Stomach (tissue), 9 donors: ENCODE measurements around the gene ARFGAP2. TPM values are rescaled to one million over a fixed set of nuclear protein-coding genes. Genes with fewer than 3 reads are reported as not detected.
"Not testable (repeated sequence)": the region's sequence is repeated elsewhere in the genome, so short reads cannot be mapped to it uniquely, and the experiment has no call there.

Experiments
- DNase-seq, 2 donors: peaks; one replicate each; pipeline versions ENCODE4 v3.0.0 to v3.0.0-alpha.2; 2013 to 2019
- H3K27ac ChIP-seq, 5 donors: fragments of 200-600 bp in 4 of 5; sonication (generic) in 4 of 5; one replicate each; pipeline ENCODE4 v1.5.1; 2013 to 2019; ENCODE audit warnings: mild to moderate bottlenecking in 1 of 5, moderate library complexity in 1 of 5
- H3K27me3 ChIP-seq, 3 donors: fragments of 200-600 bp; sonication (generic); one replicate each; pipeline ENCODE4 v1.5.1; 2017 to 2019; ENCODE audit warnings: mixed run types in 1 of 3
- H3K36me3 ChIP-seq, 4 donors: fragments of 200-600 bp; sonication (generic); 1 replicate in 3 of 4; 2 replicates in 1 of 4; pipeline ENCODE4 v1.5.1; 2016 to 2019
- H3K4me1 ChIP-seq, 4 donors: fragments of 200-600 bp; sonication (generic); one replicate each; pipeline ENCODE4 v1.5.1; 2016 to 2019
- H3K4me3 ChIP-seq, 4 donors: fragments of 200-600 bp; sonication (generic) in 3 of 4; one replicate each; pipeline ENCODE4 v1.5.1; 2016 to 2019; ENCODE audit warnings: mild to moderate bottlenecking in 1 of 4
- H3K9me3 ChIP-seq, 4 donors: fragments of 200-600 bp; sonication (generic); one replicate each; pipeline ENCODE4 v1.5.1; 2016 to 2019
- CTCF ChIP-seq, 7 experiments: fragments of 450-650 bp in 4 of 7; fragments of 200-600 bp in 3 of 7; sonication (generic) in 3 of 7; IDR thresholded peaks; one replicate each; pipeline ENCODE4 v1.5.1; 2016 to 2019; ENCODE audit warnings: antibody characterized with exemption in 7 of 7, control low read depth in 2 of 7, mild to moderate bottlenecking in 1 of 7
- EP300 ChIP-seq: sonication (generic); formaldehyde crosslinking; IDR thresholded peaks from one replicate; pipeline ENCODE4 v1.6.1; 2017; ENCODE audit warnings: antibody characterized with exemption
- POLR2A ChIP-seq, 4 donors: fragments of 450-650 bp; IDR thresholded peaks; one replicate each; pipeline ENCODE4 v1.6.1; 2016; ENCODE audit warnings: antibody characterized with exemption in 4 of 4, control low read depth in 2 of 4, mild to moderate bottlenecking in 1 of 4, moderate library complexity in 1 of 4
- POLR2AphosphoS5 ChIP-seq, 3 donors: sonication (generic); formaldehyde crosslinking; IDR thresholded peaks; one replicate each; pipeline ENCODE4 v1.6.1; 2016; ENCODE audit warnings: antibody characterized with exemption in 3 of 3
- whole genome bisulfite sequencing, 5 donors: extraction: QIAGEN DNeasy Blood & Tissue Kit in 3 of 5; methylation state at CpG; one replicate each; pipeline versions ENCODE4 v1.1.5 to v1.1.7; 2013 to 2018; 5-methylcytosine and 5-hydroxymethylcytosine counted together
- intact Hi-C: fragments of 100-400 bp; cut with DNase I; formaldehyde crosslinking; loops from one replicate; pipeline ENCODE4 v1.15.1; 2023; ENCODE audit warnings: low total_unique reads
- polyA plus RNA-seq, 3 donors: library from polyadenylated mRNA; stranded (reverse); fragments of 200-250 nt; gene quantifications; one replicate each; pipeline ENCODE4 v1.2.3, GENCODE V29; 2013
- total RNA-seq, 5 donors: library from RNA; depleted of rRNA; stranded (reverse); fragments of >200 nt; gene quantifications; one replicate each; pipeline versions ENCODE4 v1.1.0 to v1.2.3, GENCODE V29; 2014 to 2016
- donor health status: healthy with polysubstance abuse.
- donor health status: Bipolar disorder and iron deficiency.
- donor health status: healthy.

Gene ARFGAP2
- total and polyA plus RNA-seq, 8 donors: 45.8 to 398 (median 90.4) TPM

- 55 to 70% (median 67%) methylated on average over 9 to 12 of the region's 12 CpGs for WGBS, 5 donors
- TF ChIP-seq CTCF (IDR thresholded peaks at IDR 0.05) (no peak), POLR2A (IDR thresholded peaks at IDR 0.05) (no peak), POLR2AphosphoS5 (IDR thresholded peaks at IDR 0.05) (no peak), EP300 (no peak)
- no peaks in the 10 kb centered on the region for H3K27me3 ChIP-seq
- H3K9me3 ChIP-seq: no peaks in the 10 kb centered on the region
- peak overlapping the region in 1 of 5 donors; percentile 96 for H3K27ac ChIP-seq
- H3K4me3 ChIP-seq: no peak overlapping the region
- peaks cover 0 to 4% (median 2%) of the 10 kb centered on the region in 4 donors for H3K36me3 ChIP-seq
- peaks cover 21 to 47% (median 33%) of the 10 kb centered on the region in 4 donors for H3K4me1 ChIP-seq
- DNase-seq: peak; percentile 34 to 66
- intact Hi-C loops: no loop called here
Measured at GRCh38 chr11:47212938-47213337, 36.3 kb upstream of the ARFGAP2 start.

- Histone ChIP-seq H3K4me3 (no peak overlapping the region), H3K27me3 (no peaks in the 10 kb centered on the region), H3K4me1 (peaks cover 0 to 19% (median 1%) of the 10 kb centered on the region in 4 donors), H3K36me3 (no peaks in the 10 kb centered on the region), H3K27ac (no peak overlapping the region), H3K9me3 (no peaks in the 10 kb centered on the region)
- no peak for DNase-seq
- TF ChIP-seq POLR2AphosphoS5 (IDR thresholded peaks at IDR 0.05) (no peak), POLR2A (IDR thresholded peaks at IDR 0.05) (no peak), CTCF (IDR thresholded peaks at IDR 0.05) (no peak), EP300 (no peak)
- WGBS, 5 donors: 90 to 96% (median 94%) methylated on average over 5 of the region's 5 CpGs
- intact Hi-C loops: no loop called here
Measured at GRCh38 chr11:47208628-47209027, 31.9 kb upstream of the ARFGAP2 start.

- H3K27ac ChIP-seq, H3K36me3 ChIP-seq, H3K9me3 ChIP-seq, intact Hi-C loops, H3K27me3 ChIP-seq, H3K4me3 ChIP-seq, DNase-seq: not testable (repeated sequence)
- peaks cover 0 to 15% (median 0%) of the 10 kb centered on the region in 4 donors for H3K4me1 ChIP-seq
- WGBS, 5 donors: 91 to 97% (median 95%) methylated on average over 13 of the region's 13 CpGs
Measured at GRCh38 chr11:47208008-47208552, 31.4 kb upstream of the ARFGAP2 start.

- 80 to 89% (median 84%) methylated on average over 6 of the region's 6 CpGs for WGBS, 5 donors
- DNase-seq: no peak
Measured at GRCh38 chr11:47207459-47207858, 30.8 kb upstream of the ARFGAP2 start.

GRCh38 chr11:47206577-47206976, 29.9 kb upstream of the ARFGAP2 start:
- H3K27me3 ChIP-seq, H3K4me1 ChIP-seq, DNase-seq, intact Hi-C loops, H3K27ac ChIP-seq, H3K4me3 ChIP-seq, H3K36me3 ChIP-seq, H3K9me3 ChIP-seq: not testable (repeated sequence)
- WGBS, 5 donors: 86 to 95% (median 90%) methylated on average over 5 of the region's 5 CpGs

More at GRCh38 chr11:47207459-47207858, 30.8 kb upstream of the ARFGAP2 start:
- H3K4me3 ChIP-seq: no peak overlapping the region
- H3K27me3 ChIP-seq: no peaks in the 10 kb centered on the region
- intact Hi-C loops: no loop called here
- H3K27ac ChIP-seq: no peak overlapping the region
- H3K9me3 ChIP-seq: no peaks in the 10 kb centered on the region
- no peaks in the 10 kb centered on the region for H3K36me3 ChIP-seq
- H3K4me1 ChIP-seq: peaks cover 0 to 9% (median 0%) of the 10 kb centered on the region in 4 donors
- no peak for TF ChIP-seq POLR2AphosphoS5 (IDR thresholded peaks at IDR 0.05)
- TF ChIP-seq EP300: no peak
- no peak for TF ChIP-seq CTCF (IDR thresholded peaks at IDR 0.05)
- TF ChIP-seq POLR2A (IDR thresholded peaks at IDR 0.05): no peak
